ENCODE measurements around the gene TEAD3.

The TEAD3 gene

GRCh38 chr6:35489995-35490791 is 6.7 kb downstream of the TEAD3 start:
- peak; percentile 73 for DNase-seq
- H3K4me1 ChIP-seq (ENCODE audit: control insufficient read depth, insufficient read depth, low read depth, low read length) = peaks cover 87% of the 10 kb centered on the region
- no peak overlapping the region for H2AFZ ChIP-seq (ENCODE audit: low read depth, low read length)
- no peaks in the 10 kb centered on the region for H3K9me3 ChIP-seq (ENCODE audit: control insufficient read depth, low read length)
- peaks cover 2 to 26% of the 10 kb centered on the region in 2 experiments for H3K36me3 ChIP-seq (ENCODE audit: control insufficient read depth in 1 of 2, insufficient read depth in 2 of 2, low read depth in 1 of 2, low read length in 2 of 2)
- H3K4me2 ChIP-seq (ENCODE audit: low read length, poor library complexity, severe bottlenecking) = peak overlapping the region; percentile 66
- peaks cover 10% of the 10 kb centered on the region for H3K79me1 ChIP-seq (replicated peaks; ENCODE audit: low read length, poor library complexity, severe bottlenecking)
- H2BK120ac ChIP-seq (ENCODE audit: low read depth, low read length) = peak overlapping the region; percentile 40
- peak overlapping the region; percentile 89 for H3K27ac ChIP-seq (ENCODE audit: low read length, poor library complexity, severe bottlenecking)
- H4K91ac ChIP-seq (ENCODE audit: low read length) = peak overlapping the region; percentile 97
- WGBS = 1% methylated on average over 23 of the region's 28 CpGs
- peak overlapping the region in 1 of 2 experiments; percentile 83 for H3K4ac ChIP-seq (ENCODE audit: low read depth in 1 of 2, low read length in 2 of 2)
- H2BK15ac ChIP-seq (ENCODE audit: low read depth, poor library complexity, severe bottlenecking) = peak overlapping the region; percentile 71
- no peaks in the 10 kb centered on the region for H3K27me3 ChIP-seq (ENCODE audit: control insufficient read depth in 1 of 2, insufficient read depth in 1 of 2, low read length in 2 of 2)
- H2BK5ac ChIP-seq (ENCODE audit: low read depth, low read length, poor library complexity, severe bottlenecking) = no peak overlapping the region
- H4K8ac ChIP-seq (ENCODE audit: low read length) = peak overlapping the region; percentile 80
- H2BK12ac ChIP-seq (ENCODE audit: low read length in 2 of 2) = peak overlapping the region; percentile 78 to 83
- H3K23ac ChIP-seq (ENCODE audit: low read length in 2 of 2) = peak overlapping the region in 1 of 2 experiments; percentile 0
- peak overlapping the region in 1 of 2 experiments; percentile 71 for H3K14ac ChIP-seq (ENCODE audit: low read length in 2 of 2)
- peak overlapping the region; percentile 67 for H3K9ac ChIP-seq (ENCODE audit: low read length)
- peak overlapping the region; percentile 88 to 92 for H3K18ac ChIP-seq (ENCODE audit: low read depth in 1 of 2, low read length in 2 of 2)
- H3K4me3 ChIP-seq (ENCODE audit: insufficient read depth in 1 of 2, low read depth in 1 of 2, low read length in 2 of 2) = peak overlapping the region in 1 of 2 experiments; percentile 53
- H2AK5ac ChIP-seq (ENCODE audit: low read length, severe bottlenecking) = peak overlapping the region; percentile 97

- no peak overlapping the region for H4K8ac ChIP-seq (ENCODE audit: low read length)
- H3K27me3 ChIP-seq (ENCODE audit: control insufficient read depth in 1 of 2, insufficient read depth in 1 of 2, low read length in 2 of 2) = no peaks in the 10 kb centered on the region
- H4K91ac ChIP-seq (ENCODE audit: low read length) = no peak overlapping the region
- peak overlapping the region; percentile 26 for H2BK15ac ChIP-seq (ENCODE audit: low read depth, poor library complexity, severe bottlenecking)
- no peak overlapping the region for H3K23ac ChIP-seq (ENCODE audit: low read length in 2 of 2)
- H3K4me3 ChIP-seq (ENCODE audit: insufficient read depth in 1 of 2, low read depth in 1 of 2, low read length in 2 of 2) = no peak overlapping the region
- H3K9me3 ChIP-seq (ENCODE audit: control insufficient read depth, low read length) = no peaks in the 10 kb centered on the region
- H3K36me3 ChIP-seq (ENCODE audit: control insufficient read depth in 1 of 2, insufficient read depth in 2 of 2, low read depth in 1 of 2, low read length in 2 of 2) = peaks cover 7 to 31% of the 10 kb centered on the region in 2 experiments
- no peak overlapping the region for H2AFZ ChIP-seq (ENCODE audit: low read depth, low read length)
- no peak overlapping the region for H3K4ac ChIP-seq (ENCODE audit: low read depth in 1 of 2, low read length in 2 of 2)
- H2BK120ac ChIP-seq (ENCODE audit: low read depth, low read length) = peak overlapping the region; percentile 84
- WGBS = 80% methylated on average over 1 of the region's 1 CpG
- peak overlapping the region; percentile 89 for H3K27ac ChIP-seq (ENCODE audit: low read length, poor library complexity, severe bottlenecking)
- peak overlapping the region in 1 of 2 experiments; percentile 15 for H3K18ac ChIP-seq (ENCODE audit: low read depth in 1 of 2, low read length in 2 of 2)
- peaks cover 19% of the 10 kb centered on the region for H3K79me1 ChIP-seq (replicated peaks; ENCODE audit: low read length, poor library complexity, severe bottlenecking)
- peak overlapping the region; percentile 19 for H2AK5ac ChIP-seq (ENCODE audit: low read length, severe bottlenecking)
- no peak overlapping the region for H2BK5ac ChIP-seq (ENCODE audit: low read depth, low read length, poor library complexity, severe bottlenecking)
- H3K4me2 ChIP-seq (ENCODE audit: low read length, poor library complexity, severe bottlenecking) = no peak overlapping the region
- H3K14ac ChIP-seq (ENCODE audit: low read length in 2 of 2) = no peak overlapping the region
- no peak for DNase-seq
- H2BK12ac ChIP-seq (ENCODE audit: low read length in 2 of 2) = no peak overlapping the region
- peaks cover 87% of the 10 kb centered on the region for H3K4me1 ChIP-seq (ENCODE audit: control insufficient read depth, insufficient read depth, low read depth, low read length)
- H3K9ac ChIP-seq (ENCODE audit: low read length) = no peak overlapping the region
These were observed 7.8 kb downstream of the TEAD3 start for GRCh38 chr6:35489066-35489465.

GRCh38 chr6:35488517-35488862 is 8.4 kb downstream of the TEAD3 start:
- Histone ChIP-seq H3K23ac (ENCODE audit: low read length in 2 of 2) (no peak overlapping the region), H3K36me3 (ENCODE audit: control insufficient read depth in 1 of 2, insufficient read depth in 2 of 2, low read depth in 1 of 2, low read length in 2 of 2) (peaks cover 13 to 33% of the 10 kb centered on the region in 2 experiments), H2AFZ (ENCODE audit: low read depth, low read length) (no peak overlapping the region), H3K27me3 (ENCODE audit: control insufficient read depth in 1 of 2, insufficient read depth in 1 of 2, low read length in 2 of 2) (no peaks in the 10 kb centered on the region), H3K9ac (ENCODE audit: low read length) (no peak overlapping the region), H3K18ac (ENCODE audit: low read depth in 1 of 2, low read length in 2 of 2) (peak overlapping the region; percentile 16 to 58), H4K91ac (ENCODE audit: low read length) (no peak overlapping the region), H3K27ac (ENCODE audit: low read length, poor library complexity, severe bottlenecking) (peak overlapping the region; percentile 65), H2BK120ac (ENCODE audit: low read depth, low read length) (no peak overlapping the region), H2BK15ac (ENCODE audit: low read depth, poor library complexity, severe bottlenecking) (no peak overlapping the region), H2BK5ac (ENCODE audit: low read depth, low read length, poor library complexity, severe bottlenecking) (no peak overlapping the region), H3K4ac (ENCODE audit: low read depth in 1 of 2, low read length in 2 of 2) (no peak overlapping the region), H3K14ac (ENCODE audit: low read length in 2 of 2) (no peak overlapping the region), H2AK5ac (ENCODE audit: low read length, severe bottlenecking) (peak overlapping the region; percentile 73), H3K4me2 (ENCODE audit: low read length, poor library complexity, severe bottlenecking) (no peak overlapping the region), H3K4me3 (ENCODE audit: insufficient read depth in 1 of 2, low read depth in 1 of 2, low read length in 2 of 2) (no peak overlapping the region), H3K9me3 (ENCODE audit: control insufficient read depth, low read length) (no peaks in the 10 kb centered on the region), H3K79me1 (replicated peaks; ENCODE audit: low read length, poor library complexity, severe bottlenecking) (peaks cover 23% of the 10 kb centered on the region), H4K8ac (ENCODE audit: low read length) (no peak overlapping the region), H3K4me1 (ENCODE audit: control insufficient read depth, insufficient read depth, low read depth, low read length) (peaks cover 85% of the 10 kb centered on the region), H2BK12ac (ENCODE audit: low read length in 2 of 2) (peak overlapping the region; percentile 53 to 55)
- 78% methylated on average over 8 of the region's 9 CpGs for WGBS
- no peak for DNase-seq

DNA sequence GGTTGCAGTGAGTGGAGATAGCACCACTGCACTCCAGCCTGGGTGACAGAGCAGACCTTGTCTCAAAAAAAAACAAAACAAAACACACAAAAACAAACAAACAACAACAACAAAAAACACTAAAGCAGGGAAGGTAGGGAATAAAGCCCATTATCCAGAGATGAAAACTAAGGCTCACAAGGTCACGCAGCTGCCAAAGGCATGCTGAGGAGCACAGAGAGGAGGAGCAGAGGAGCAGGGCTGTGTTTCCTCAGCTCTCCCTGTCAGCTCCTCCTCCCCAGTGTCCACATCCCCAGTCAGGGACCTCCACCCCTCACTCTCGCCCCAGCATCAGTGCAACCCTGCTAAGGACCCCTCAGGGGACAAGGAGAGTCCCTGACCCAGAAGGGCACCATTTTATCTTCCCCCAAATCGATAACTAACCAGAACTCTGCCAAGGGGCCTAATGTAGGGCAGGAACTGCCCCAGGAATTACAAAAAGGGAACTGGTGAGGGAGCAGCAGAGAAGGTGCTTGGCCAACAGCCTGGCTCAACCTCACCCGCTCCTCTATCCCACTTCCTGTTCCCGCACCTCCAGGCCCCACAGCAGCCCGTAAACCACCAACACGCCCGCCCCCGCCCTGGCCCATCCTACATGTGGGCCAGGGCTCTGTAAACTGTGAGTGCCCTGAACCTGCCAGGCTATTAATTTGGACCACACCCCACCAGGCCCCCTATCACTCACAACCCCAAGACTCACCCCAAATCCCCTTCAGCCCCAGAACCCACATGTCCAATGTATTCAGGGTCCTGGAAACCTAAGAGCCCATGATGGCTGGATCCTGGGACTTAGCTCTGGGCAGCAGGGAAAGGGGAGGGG is 9.0 kb downstream of the TEAD3 start:
- WGBS = 43% methylated on average over 8 of the region's 9 CpGs
- Histone ChIP-seq H2BK15ac (ENCODE audit: low read depth, poor library complexity, severe bottlenecking) (peak overlapping the region; percentile 50), H2AFZ (ENCODE audit: low read depth, low read length) (no peak overlapping the region), H3K27me3 (ENCODE audit: control insufficient read depth in 1 of 2, insufficient read depth in 1 of 2, low read length in 2 of 2) (no peaks in the 10 kb centered on the region), H3K4me1 (ENCODE audit: control insufficient read depth, insufficient read depth, low read depth, low read length) (peaks cover 86% of the 10 kb centered on the region), H3K23ac (ENCODE audit: low read length in 2 of 2) (no peak overlapping the region), H3K79me1 (replicated peaks; ENCODE audit: low read length, poor library complexity, severe bottlenecking) (peaks cover 28% of the 10 kb centered on the region), H2BK5ac (ENCODE audit: low read depth, low read length, poor library complexity, severe bottlenecking) (no peak overlapping the region), H3K9me3 (ENCODE audit: control insufficient read depth, low read length) (no peaks in the 10 kb centered on the region), H3K18ac (ENCODE audit: low read depth in 1 of 2, low read length in 2 of 2) (peak overlapping the region; percentile 16 to 58), H4K8ac (ENCODE audit: low read length) (no peak overlapping the region), H2BK120ac (ENCODE audit: low read depth, low read length) (no peak overlapping the region), H3K27ac (ENCODE audit: low read length, poor library complexity, severe bottlenecking) (peak overlapping the region; percentile 65), H3K4me2 (ENCODE audit: low read length, poor library complexity, severe bottlenecking) (no peak overlapping the region), H3K36me3 (ENCODE audit: control insufficient read depth in 1 of 2, insufficient read depth in 2 of 2, low read depth in 1 of 2, low read length in 2 of 2) (peaks cover 19 to 36% of the 10 kb centered on the region in 2 experiments), H3K9ac (ENCODE audit: low read length) (no peak overlapping the region), H3K4ac (ENCODE audit: low read depth in 1 of 2, low read length in 2 of 2) (no peak overlapping the region), H4K91ac (ENCODE audit: low read length) (peak overlapping the region; percentile 63), H3K14ac (ENCODE audit: low read length in 2 of 2) (peak overlapping the region in 1 of 2 experiments; percentile 50), H2BK12ac (ENCODE audit: low read length in 2 of 2) (peak overlapping the region; percentile 53 to 66), H2AK5ac (ENCODE audit: low read length, severe bottlenecking) (peak overlapping the region; percentile 82), H3K4me3 (ENCODE audit: insufficient read depth in 1 of 2, low read depth in 1 of 2, low read length in 2 of 2) (no peak overlapping the region)
- no peak for DNase-seq
